Chondrocyte (in vitro differentiated cells): ENCODE data around the gene DGKD. TPM values are rescaled to one million over a fixed set of nuclear protein-coding genes. Genes with fewer than 3 reads are reported as not detected.
A peak's percentile ranks its signal among the peaks of the same experiment; 100 is the strongest.

Source experiments
- DNase-seq: peaks from one replicate; pipeline ENCODE4 v3.0.0; 2021; ENCODE audit warnings: mixed read lengths, low spot score
- H3K27ac Mint-ChIP-seq: one replicate; pipeline ENCODE4 v1.8.0; 2021; ENCODE audit warnings: mild to moderate bottlenecking, moderate library complexity, mixed read lengths; ENCODE audit not compliant: unreplicated experiment
- H3K27me3 Mint-ChIP-seq: 2 replicates; pipeline ENCODE4 v1.8.0; 2021; ENCODE audit warnings: low read depth, mixed read lengths
- H3K36me3 Mint-ChIP-seq: 2 replicates; pipeline ENCODE4 v1.8.0; 2021; ENCODE audit warnings: low read depth, mixed read lengths
- H3K4me1 Mint-ChIP-seq: 2 replicates; pipeline ENCODE4 v1.8.0; 2021; ENCODE audit warnings: low read depth, mild to moderate bottlenecking, mixed read lengths
- H3K4me3 Mint-ChIP-seq: one replicate; pipeline ENCODE4 v1.8.0; 2021; ENCODE audit warnings: mild to moderate bottlenecking, moderate library complexity, mixed read lengths; ENCODE audit not compliant: unreplicated experiment
- H3K9me3 Mint-ChIP-seq: 2 replicates; pipeline ENCODE4 v1.8.0; 2021; ENCODE audit warnings: low read depth, mixed read lengths
- CTCF ChIP-seq: fragments of 200-600 bp; sonication (generic); IDR thresholded peaks from 2 replicates; pipeline ENCODE4 v1.5.0; 2021; ENCODE audit warnings: antibody characterized with exemption, mild to moderate bottlenecking, moderate library complexity
- total RNA-seq: library from RNA; stranded (reverse); gene quantifications from 3 replicates; pipeline ENCODE4 v1.2.1, GENCODE V29; 2021

The DGKD gene
- total RNA-seq, 1 donor from 2014 or later = 66.3 TPM

DNA sequence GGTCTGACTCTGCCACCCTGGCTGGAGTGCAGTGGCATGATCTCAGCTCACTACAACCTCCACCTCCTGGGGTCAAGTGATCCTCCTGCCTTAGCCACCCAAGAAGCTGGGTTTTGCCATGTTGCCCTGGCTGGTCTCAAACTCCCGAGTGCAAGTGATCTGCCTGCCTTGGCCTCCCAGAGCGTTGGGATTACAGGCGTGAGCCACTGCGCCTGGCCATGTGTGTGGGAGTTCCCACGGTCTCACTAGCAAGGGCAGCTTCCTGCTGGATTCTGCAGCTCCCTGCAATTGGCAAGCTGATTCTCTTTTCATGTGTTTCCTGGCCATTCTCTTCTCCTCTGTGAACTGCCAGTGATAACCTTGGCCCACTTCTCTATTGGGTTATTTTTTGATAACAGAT, 128.3 kb downstream of the DGKD start:
- Mint-ChIP-seq H3K4me3 (no peak overlapping the region), H3K27me3 (no peaks in the 10 kb centered on the region), H3K27ac (peak overlapping the region; percentile 61), H3K36me3 (peaks cover 20% of the 10 kb centered on the region), H3K4me1 (peaks cover 64% of the 10 kb centered on the region), H3K9me3 (no peaks in the 10 kb centered on the region)
- no peak for DNase-seq
- TF ChIP-seq CTCF = no peak

- no peak for TF ChIP-seq CTCF
- Mint-ChIP-seq H3K9me3 (no peaks in the 10 kb centered on the region), H3K27ac (peak overlapping the region; percentile 98), H3K27me3 (no peaks in the 10 kb centered on the region), H3K4me1 (peaks cover 86% of the 10 kb centered on the region), H3K4me3 (no peak overlapping the region), H3K36me3 (peaks cover 18% of the 10 kb centered on the region)
- no peak for DNase-seq
Measured at GRCh38 chr2:233485726-233486125, 131.4 kb downstream of the DGKD start.

DNA sequence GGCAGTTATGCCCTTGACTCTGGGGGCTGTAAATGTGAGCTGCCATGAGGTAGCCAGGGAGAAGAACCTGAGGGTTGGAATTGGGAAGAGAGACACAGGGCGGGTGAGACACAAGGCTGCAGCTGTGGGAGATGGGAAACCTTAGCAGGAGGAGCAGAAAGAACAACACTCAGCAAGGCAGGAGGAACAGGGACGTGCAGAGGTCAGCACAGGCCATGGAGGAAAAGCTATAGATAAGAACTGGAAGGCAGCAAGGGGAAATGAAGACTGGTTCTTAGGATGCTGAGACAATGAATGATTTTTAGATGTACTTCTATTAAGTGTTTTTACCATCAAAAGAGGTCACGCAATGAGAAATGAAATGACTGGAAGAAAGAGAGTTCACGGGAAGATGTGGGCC, 132.1 kb downstream of the DGKD start:
- TF ChIP-seq CTCF = no peak
- Mint-ChIP-seq H3K36me3 (peaks cover 18% of the 10 kb centered on the region), H3K27ac (peak overlapping the region; percentile 98), H3K9me3 (no peaks in the 10 kb centered on the region), H3K4me3 (no peak overlapping the region), H3K4me1 (peaks cover 82% of the 10 kb centered on the region), H3K27me3 (no peaks in the 10 kb centered on the region)
- no peak for DNase-seq

GRCh38 chr2:233486778-233487552, 132.7 kb downstream of the DGKD start:
- H3K36me3 Mint-ChIP-seq = peaks cover 18% of the 10 kb centered on the region
- TF ChIP-seq CTCF = no peak
- no peak overlapping the region for H3K4me3 Mint-ChIP-seq
- H3K9me3 Mint-ChIP-seq = no peaks in the 10 kb centered on the region
- DNase-seq = no peak
- H3K27me3 Mint-ChIP-seq = no peaks in the 10 kb centered on the region
- H3K4me1 Mint-ChIP-seq = peaks cover 76% of the 10 kb centered on the region
- peak overlapping the region; percentile 98 for H3K27ac Mint-ChIP-seq

GRCh38 chr2:233487748-233488345, 133.6 kb downstream of the DGKD start:
- Mint-ChIP-seq H3K36me3 (peaks cover 15% of the 10 kb centered on the region), H3K27me3 (no peaks in the 10 kb centered on the region), H3K9me3 (no peaks in the 10 kb centered on the region), H3K27ac (peak overlapping the region; percentile 98), H3K4me1 (peaks cover 67% of the 10 kb centered on the region), H3K4me3 (peak overlapping the region; percentile 37)
- DNase-seq = no peak
- TF ChIP-seq CTCF = no peak
